Immature natural killer cell (primary cell): ENCODE results near the gene BMP8B. TPM values are rescaled to one million over a fixed set of nuclear protein-coding genes. Genes with fewer than 3 reads are reported as not detected.

Source experiments
- DNase-seq, 3 donors: peaks; one replicate each; pipeline ENCODE4 v3.0.0; 2022; ENCODE audit warnings: mixed read lengths in 1 of 3
- H3K27ac Mint-ChIP-seq, 6 donors: one replicate each; pipeline ENCODE4 v1.8.0; 2020; ENCODE audit warnings: mixed read lengths in 6 of 6, mild to moderate bottlenecking in 5 of 6, inconsistent platforms in 4 of 6, moderate library complexity in 3 of 6
- H3K27me3 Mint-ChIP-seq, 3 donors: one replicate each; pipeline ENCODE4 v1.8.0; 2020 to 2021; ENCODE audit warnings: low read depth in 3 of 3, mild to moderate bottlenecking in 3 of 3, mixed read lengths in 3 of 3, moderate library complexity in 3 of 3, inconsistent platforms in 1 of 3
- H3K36me3 Mint-ChIP-seq, 3 donors: one replicate each; pipeline ENCODE4 v1.8.0; 2020; ENCODE audit warnings: mixed read lengths in 3 of 3, inconsistent platforms in 2 of 3, mild to moderate bottlenecking in 2 of 3
- H3K4me1 Mint-ChIP-seq, 2 donors: one replicate each; pipeline ENCODE4 v1.8.0; 2020; ENCODE audit warnings: inconsistent platforms in 2 of 2, mild to moderate bottlenecking in 2 of 2, mixed read lengths in 2 of 2, moderate library complexity in 1 of 2
- H3K4me3 Mint-ChIP-seq, 5 donors: one replicate each; pipeline ENCODE4 v1.8.0; 2020; ENCODE audit warnings: mild to moderate bottlenecking in 5 of 5, mixed read lengths in 5 of 5, inconsistent platforms in 3 of 5, moderate library complexity in 3 of 5
- H3K9me3 Mint-ChIP-seq, 6 donors: one replicate each; pipeline ENCODE4 v1.8.0; 2020; ENCODE audit warnings: mild to moderate bottlenecking in 6 of 6, mixed read lengths in 6 of 6, inconsistent platforms in 4 of 6, moderate library complexity in 3 of 6
- polyA plus RNA-seq, 3 donors: library from polyadenylated mRNA; unstranded; fragments of 300-500 nt; fragmentation: Illumina TruSeq; gene quantifications; one replicate each; pipeline ENCODE4 v1.2.3, GENCODE V29; 2021

The BMP8B gene
- polyA plus RNA-seq, 3 donors from 2014 or later, result 0.09 to 0.31 (median 0.16) TPM

GRCh38 chr1:39729030-39729429 is 59.6 kb downstream of the BMP8B start:
- H3K4me3 Mint-ChIP-seq, result peak overlapping the region in 1 of 5 donors; percentile 9

GRCh38 chr1:39727932-39728317 is 60.7 kb downstream of the BMP8B start:
- no peaks in the 10 kb centered on the region for H3K9me3 Mint-ChIP-seq
- peak overlapping the region in 2 of 5 donors; percentile 14 to 56 for H3K4me3 Mint-ChIP-seq
- DNase-seq, result no peak
- peaks cover 0 to 9% (median 0%) of the 10 kb centered on the region in 3 donors for H3K36me3 Mint-ChIP-seq
- peaks cover 6 to 14% of the 10 kb centered on the region in 2 donors for H3K4me1 Mint-ChIP-seq
- peak overlapping the region in 1 of 6 donors; percentile 22 for H3K27ac Mint-ChIP-seq
- H3K27me3 Mint-ChIP-seq, result peaks cover 16 to 30% (median 23%) of the 10 kb centered on the region in 3 donors

More at GRCh38 chr1:39729030-39729429, 59.6 kb downstream of the BMP8B start:
- Mint-ChIP-seq H3K27me3 (peaks cover 19 to 29% (median 27%) of the 10 kb centered on the region in 3 donors), H3K4me1 (peaks cover 6 to 14% of the 10 kb centered on the region in 2 donors), H3K9me3 (no peaks in the 10 kb centered on the region), H3K27ac (no peak overlapping the region), H3K36me3 (peaks cover 0 to 9% (median 0%) of the 10 kb centered on the region in 3 donors)
- no peak for DNase-seq

GRCh38 chr1:39727221-39727931 is 61.3 kb downstream of the BMP8B start:
- Mint-ChIP-seq H3K36me3 (peaks cover 0 to 9% (median 0%) of the 10 kb centered on the region in 3 donors), H3K27me3 (peaks cover 16 to 30% (median 23%) of the 10 kb centered on the region in 3 donors), H3K9me3 (no peaks in the 10 kb centered on the region), H3K4me3 (peak overlapping the region in 1 of 5 donors; percentile 41), H3K4me1 (peaks cover 6 to 14% of the 10 kb centered on the region in 2 donors), H3K27ac (no peak overlapping the region)
- DNase-seq, result no peak

- Mint-ChIP-seq H3K27me3 (peaks cover 16 to 30% (median 23%) of the 10 kb centered on the region in 3 donors), H3K4me3 (no peak overlapping the region)
Measured at GRCh38 chr1:39726600-39726999, 62.1 kb downstream of the BMP8B start.

GRCh38 chr1:39722495-39722894 is 66.2 kb downstream of the BMP8B start:
- Mint-ChIP-seq H3K9me3 (no peaks in the 10 kb centered on the region), H3K27ac (no peak overlapping the region), H3K4me1 (peaks cover 2 to 6% of the 10 kb centered on the region in 2 donors), H3K27me3 (peaks cover 11 to 14% (median 12%) of the 10 kb centered on the region in 3 donors), H3K4me3 (no peak overlapping the region), H3K36me3 (peaks cover 0 to 4% (median 0%) of the 10 kb centered on the region in 3 donors)
- DNase-seq, result no peak

More at GRCh38 chr1:39726600-39726999, 62.1 kb downstream of the BMP8B start:
- peaks cover 6 to 14% of the 10 kb centered on the region in 2 donors for H3K4me1 Mint-ChIP-seq
- H3K9me3 Mint-ChIP-seq, result no peaks in the 10 kb centered on the region
- peaks cover 0 to 9% (median 0%) of the 10 kb centered on the region in 3 donors for H3K36me3 Mint-ChIP-seq
- H3K27ac Mint-ChIP-seq, result no peak overlapping the region
- DNase-seq, result no peak

GRCh38 chr1:39721664-39722063 is 67.0 kb downstream of the BMP8B start:
- no peak overlapping the region for H3K27ac Mint-ChIP-seq
- no peak for DNase-seq
- H3K4me1 Mint-ChIP-seq, result no peaks in the 10 kb centered on the region
- no peak overlapping the region for H3K4me3 Mint-ChIP-seq
- no peaks in the 10 kb centered on the region for H3K9me3 Mint-ChIP-seq
- H3K27me3 Mint-ChIP-seq, result peaks cover 6 to 10% (median 9%) of the 10 kb centered on the region in 3 donors
- H3K36me3 Mint-ChIP-seq, result peaks cover 0 to 4% (median 0%) of the 10 kb centered on the region in 3 donors

GRCh38 chr1:39720094-39720999 is 68.3 kb downstream of the BMP8B start:
- peak; percentile 57 to 68 (median 57) for DNase-seq
- Mint-ChIP-seq H3K4me3 (no peak overlapping the region), H3K9me3 (no peaks in the 10 kb centered on the region), H3K36me3 (peaks cover 0 to 4% (median 0%) of the 10 kb centered on the region in 3 donors), H3K4me1 (no peaks in the 10 kb centered on the region), H3K27me3 (peaks cover 8 to 13% (median 8%) of the 10 kb centered on the region in 3 donors), H3K27ac (no peak overlapping the region)

GRCh38 chr1:39717809-39718208 is 70.9 kb downstream of the BMP8B start:
- no peak for DNase-seq
- Mint-ChIP-seq H3K27me3 (peaks cover 5 to 7% (median 6%) of the 10 kb centered on the region in 3 donors), H3K4me3 (no peak overlapping the region)

GRCh38 chr1:39713557-39713956 is 75.1 kb downstream of the BMP8B start:
- Mint-ChIP-seq H3K36me3 (no peaks in the 10 kb centered on the region), H3K9me3 (no peaks in the 10 kb centered on the region), H3K27me3 (peaks cover 7 to 8% (median 7%) of the 10 kb centered on the region in 3 donors)

More at GRCh38 chr1:39717809-39718208, 70.9 kb downstream of the BMP8B start:
- Mint-ChIP-seq H3K9me3 (no peaks in the 10 kb centered on the region), H3K4me1 (no peaks in the 10 kb centered on the region), H3K27ac (no peak overlapping the region), H3K36me3 (no peaks in the 10 kb centered on the region)

GRCh38 chr1:39711966-39712340 is 76.7 kb downstream of the BMP8B start:
- Mint-ChIP-seq H3K4me3 (no peak overlapping the region), H3K36me3 (no peaks in the 10 kb centered on the region), H3K9me3 (no peaks in the 10 kb centered on the region), H3K27ac (no peak overlapping the region), H3K4me1 (no peaks in the 10 kb centered on the region), H3K27me3 (peaks cover 4 to 7% (median 7%) of the 10 kb centered on the region in 3 donors)
- no peak for DNase-seq

More at GRCh38 chr1:39713557-39713956, 75.1 kb downstream of the BMP8B start:
- no peak overlapping the region for H3K27ac Mint-ChIP-seq
- no peaks in the 10 kb centered on the region for H3K4me1 Mint-ChIP-seq
- DNase-seq, result no peak
- H3K4me3 Mint-ChIP-seq, result no peak overlapping the region

- H3K36me3 Mint-ChIP-seq, result no peaks in the 10 kb centered on the region
- no peak overlapping the region for H3K27ac Mint-ChIP-seq
- H3K4me3 Mint-ChIP-seq, result no peak overlapping the region
- no peak for DNase-seq
- peaks cover 3 to 7% (median 5%) of the 10 kb centered on the region in 3 donors for H3K27me3 Mint-ChIP-seq
- H3K4me1 Mint-ChIP-seq, result no peaks in the 10 kb centered on the region
- no peaks in the 10 kb centered on the region for H3K9me3 Mint-ChIP-seq
Measured at GRCh38 chr1:39711104-39711965, 77.3 kb downstream of the BMP8B start.

- Mint-ChIP-seq H3K4me1 (no peaks in the 10 kb centered on the region), H3K36me3 (no peaks in the 10 kb centered on the region), H3K27ac (no peak overlapping the region), H3K27me3 (peaks cover 1 to 8% (median 7%) of the 10 kb centered on the region in 3 donors), H3K4me3 (no peak overlapping the region), H3K9me3 (no peaks in the 10 kb centered on the region)
- DNase-seq, result no peak
Measured at GRCh38 chr1:39707506-39707905, 81.2 kb downstream of the BMP8B start.
